ENCODE data around the gene CDK16.
A peak's percentile ranks its signal among the peaks of the same experiment; 100 is the strongest.

The CDK16 gene

GRCh38 chrX:47194194-47194787, 24.2 kb upstream of the CDK16 start:
- Histone ChIP-seq H3K27me3 (no peaks in the 10 kb centered on the region), H3K9me3 (no peaks in the 10 kb centered on the region), H3K4me1 (peaks cover 49% of the 10 kb centered on the region), H4K20me1 (peaks cover 51% of the 10 kb centered on the region), H3K4me3 (peak overlapping the region; percentile 90), H3K36me3 (peaks cover 37% of the 10 kb centered on the region), H3K9ac (peak overlapping the region; percentile 98), H3K27ac (peak overlapping the region; percentile 98), H3K4me2 (peak overlapping the region; percentile 94)
- TF ChIP-seq Cebpa-rat (IDR thresholded peaks at IDR 0.05): no peak

- H3K4me1 ChIP-seq: peaks cover 49% of the 10 kb centered on the region
- H4K20me1 ChIP-seq: peaks cover 69% of the 10 kb centered on the region
- H3K9ac ChIP-seq: peak overlapping the region; percentile 46
- no peak overlapping the region for H3K27ac ChIP-seq
- H3K4me3 ChIP-seq: peak overlapping the region; percentile 17; the same call in 1 of the 2 replicates
- H3K9me3 ChIP-seq: no peaks in the 10 kb centered on the region
- H3K36me3 ChIP-seq: peaks cover 55% of the 10 kb centered on the region
- no peaks in the 10 kb centered on the region for H3K27me3 ChIP-seq
- TF ChIP-seq Cebpa-rat (IDR thresholded peaks at IDR 0.05): no peak
- peak overlapping the region; percentile 94 for H3K4me2 ChIP-seq
Measured at GRCh38 chrX:47196098-47196497, 22.4 kb upstream of the CDK16 start.

- Histone ChIP-seq H3K36me3 (peaks cover 69% of the 10 kb centered on the region), H3K4me1 (peaks cover 41% of the 10 kb centered on the region), H3K4me2 (peak overlapping the region; percentile 94; the same call in 1 of the 2 replicates), H4K20me1 (peaks cover 83% of the 10 kb centered on the region), H3K27ac (no peak overlapping the region), H3K9ac (no peak overlapping the region; the same call in 1 of the 2 replicates), H3K27me3 (no peaks in the 10 kb centered on the region), H3K4me3 (no peak overlapping the region), H3K9me3 (no peaks in the 10 kb centered on the region)
- TF ChIP-seq Cebpa-rat (IDR thresholded peaks at IDR 0.05): no peak
Measured at GRCh38 chrX:47197526-47197925, 21.0 kb upstream of the CDK16 start.

- Histone ChIP-seq H3K4me3 (no peak overlapping the region), H3K27ac (no peak overlapping the region), H3K4me1 (peaks cover 35% of the 10 kb centered on the region), H4K20me1 (peaks cover 90% of the 10 kb centered on the region), H3K9ac (no peak overlapping the region; the same call in 1 of the 2 replicates), H3K4me2 (no peak overlapping the region), H3K36me3 (peaks cover 75% of the 10 kb centered on the region), H3K27me3 (no peaks in the 10 kb centered on the region), H3K9me3 (no peaks in the 10 kb centered on the region)
- TF ChIP-seq Cebpa-rat (IDR thresholded peaks at IDR 0.05): no peak
Measured at GRCh38 chrX:47198026-47198686, 20.3 kb upstream of the CDK16 start.

GRCh38 chrX:47198687-47199080, 19.8 kb upstream of the CDK16 start:
- Histone ChIP-seq H3K9ac (no peak overlapping the region), H3K4me3 (no peak overlapping the region), H3K4me1 (peaks cover 34% of the 10 kb centered on the region), H3K27ac (no peak overlapping the region), H3K4me2 (no peak overlapping the region), H3K9me3 (no peaks in the 10 kb centered on the region), H3K27me3 (no peaks in the 10 kb centered on the region), H3K36me3 (peaks cover 81% of the 10 kb centered on the region), H4K20me1 (peaks cover 95% of the 10 kb centered on the region)
- TF ChIP-seq Cebpa-rat (IDR thresholded peaks at IDR 0.05): no peak

- H3K27me3 ChIP-seq: no peaks in the 10 kb centered on the region
- no peaks in the 10 kb centered on the region for H3K9me3 ChIP-seq
- H3K27ac ChIP-seq: no peak overlapping the region
- H4K20me1 ChIP-seq: peaks cover 100% of the 10 kb centered on the region
- peaks cover 87% of the 10 kb centered on the region for H3K36me3 ChIP-seq
- H3K4me1 ChIP-seq: peaks cover 33% of the 10 kb centered on the region
- no peak overlapping the region for H3K4me2 ChIP-seq
- no peak overlapping the region for H3K4me3 ChIP-seq
- TF ChIP-seq Cebpa-rat (IDR thresholded peaks at IDR 0.05): no peak
- no peak overlapping the region for H3K9ac ChIP-seq
Measured at GRCh38 chrX:47199286-47199685, 19.2 kb upstream of the CDK16 start.

- Histone ChIP-seq H3K9me3 (no peaks in the 10 kb centered on the region), H3K27me3 (no peaks in the 10 kb centered on the region), H3K36me3 (peaks cover 100% of the 10 kb centered on the region), H3K4me3 (no peak overlapping the region), H3K27ac (no peak overlapping the region), H3K4me2 (no peak overlapping the region), H3K4me1 (peaks cover 20% of the 10 kb centered on the region), H3K9ac (no peak overlapping the region), H4K20me1 (peaks cover 100% of the 10 kb centered on the region)
- TF ChIP-seq Cebpa-rat (IDR thresholded peaks at IDR 0.05): no peak
Measured at GRCh38 chrX:47200385-47201150, 17.9 kb upstream of the CDK16 start.

- Histone ChIP-seq H3K4me3 (no peak overlapping the region), H3K9me3 (no peaks in the 10 kb centered on the region), H3K4me2 (no peak overlapping the region), H3K27me3 (no peaks in the 10 kb centered on the region), H4K20me1 (peaks cover 100% of the 10 kb centered on the region), H3K9ac (no peak overlapping the region), H3K27ac (no peak overlapping the region), H3K4me1 (peaks cover 11% of the 10 kb centered on the region), H3K36me3 (peaks cover 100% of the 10 kb centered on the region)
- TF ChIP-seq Cebpa-rat (IDR thresholded peaks at IDR 0.05): no peak
Measured at GRCh38 chrX:47201345-47201944, 17.0 kb upstream of the CDK16 start.

GRCh38 chrX:47202316-47202715, 16.2 kb upstream of the CDK16 start:
- Histone ChIP-seq H3K36me3 (peaks cover 100% of the 10 kb centered on the region), H3K9ac (no peak overlapping the region), H3K27ac (no peak overlapping the region), H3K4me3 (no peak overlapping the region), H3K4me2 (no peak overlapping the region), H3K27me3 (no peaks in the 10 kb centered on the region), H4K20me1 (peaks cover 100% of the 10 kb centered on the region), H3K4me1 (peaks cover 3% of the 10 kb centered on the region; the same call in 1 of the 2 replicates), H3K9me3 (no peaks in the 10 kb centered on the region)
- TF ChIP-seq Cebpa-rat (IDR thresholded peaks at IDR 0.05): no peak
